Right cardiac atrium (tissue), 5 donors: ENCODE measurements around the gene TNNI3. TPM values are rescaled to one million over a fixed set of nuclear protein-coding genes. Genes with fewer than 3 reads are reported as not detected.
"Not testable (repeated sequence)": the region's sequence is repeated elsewhere in the genome, so short reads cannot be mapped to it uniquely, and the experiment has no call there.

Source experiments
- ATAC-seq, 2 donors: fragments of 200-7000 bp; cut with Tn5 transposase; one replicate each; pipeline versions ENCODE4 v1.8.0 to v1.9.1; 2020; ENCODE audit warnings: moderate library complexity in 2 of 2, mild to moderate bottlenecking in 1 of 2
- DNase-seq, 3 donors: peaks; one replicate each; pipeline ENCODE4 v3.0.0-alpha.2; 2020
- H3K27ac ChIP-seq: one replicate; pipeline ENCODE4 v1.5.1; 2013; ENCODE audit warnings: mild to moderate bottlenecking, low read length, control low read depth, moderate library complexity
- H3K27me3 ChIP-seq: one replicate; pipeline ENCODE4 v1.6.1; 2013; ENCODE audit not compliant: control insufficient read depth, insufficient read depth
- H3K4me1 ChIP-seq: one replicate; pipeline ENCODE4 v1.6.1; 2013; ENCODE audit warnings: low read length; ENCODE audit not compliant: control insufficient read depth, insufficient read depth
- H3K4me3 ChIP-seq: one replicate; pipeline ENCODE4 v1.5.1; 2013; ENCODE audit warnings: low read length, control low read depth
- H3K9me3 ChIP-seq: one replicate; pipeline ENCODE4 v1.6.1; 2013; ENCODE audit warnings: low read length; ENCODE audit not compliant: control insufficient read depth
- WGBS: extraction: QIAGEN DNeasy Blood & Tissue Kit; methylation state at CpG from one replicate; pipeline ENCODE4 v1.1.7; 2013; 5-methylcytosine and 5-hydroxymethylcytosine counted together
- intact Hi-C, 4 donors: fragments of 100-400 bp; cut with DNase I; formaldehyde crosslinking; loops; one replicate each; pipeline versions ENCODE4 v1.11.0 to v1.14.0; 2022 to 2023
- polyA plus RNA-seq: library from polyadenylated mRNA; stranded (reverse); fragments of 200-250 nt; gene quantifications from one replicate; pipeline ENCODE4 v1.2.3, GENCODE V29; 2013
- total RNA-seq, 4 donors: library from RNA; stranded (reverse); fragmentation: NEBNext Ultra II Directional; extraction: Animal tissue kit (Norgen Biotek cat#: 25700); gene quantifications; one replicate each; pipeline ENCODE4 v1.2.1, GENCODE V29; 2021
- donor health status: healthy with polysubstance abuse.
- donor health status: DM: no; HTN: yes; CAD: no.
- donor health status: DM: no; HTN: no; CAD: no.
- donor health status: DM: no; HTN: yes; CAD: no; lungs with severe emphysema.
- donor health status: DM: yes; HTN: yes; CAD: no.

Gene TNNI3
- total and polyA plus RNA-seq, 5 donors, result 1,638 to 8,501 (median 2,994) TPM

DNA sequence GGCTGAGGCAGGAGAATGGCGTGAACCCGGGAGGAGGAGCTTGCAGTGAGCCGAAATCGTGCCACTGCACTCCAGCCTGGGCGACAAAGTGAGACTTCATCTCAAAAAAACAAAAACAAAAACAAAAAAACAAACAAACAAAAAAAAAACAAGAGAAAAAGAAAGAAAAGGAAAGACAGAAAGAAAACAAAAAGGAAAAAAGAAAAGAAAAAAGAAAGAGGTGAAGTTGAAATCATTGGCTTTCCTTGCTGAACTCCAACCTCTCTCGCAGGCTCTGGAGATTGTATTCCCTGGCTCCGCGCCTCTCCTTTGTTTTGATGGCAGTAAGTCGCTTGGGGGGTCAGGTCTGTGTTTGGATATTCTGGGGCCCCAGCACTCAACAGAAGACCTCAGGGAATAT is 14.8 kb upstream of the TNNI3 start:
- H3K27ac ChIP-seq, DNase-seq, intact Hi-C loops, H3K4me3 ChIP-seq, ATAC-seq, H3K4me1 ChIP-seq, H3K27me3 ChIP-seq, H3K9me3 ChIP-seq: not testable (repeated sequence)
- WGBS, result 43% methylated on average over 9 of the region's 9 CpGs

DNA sequence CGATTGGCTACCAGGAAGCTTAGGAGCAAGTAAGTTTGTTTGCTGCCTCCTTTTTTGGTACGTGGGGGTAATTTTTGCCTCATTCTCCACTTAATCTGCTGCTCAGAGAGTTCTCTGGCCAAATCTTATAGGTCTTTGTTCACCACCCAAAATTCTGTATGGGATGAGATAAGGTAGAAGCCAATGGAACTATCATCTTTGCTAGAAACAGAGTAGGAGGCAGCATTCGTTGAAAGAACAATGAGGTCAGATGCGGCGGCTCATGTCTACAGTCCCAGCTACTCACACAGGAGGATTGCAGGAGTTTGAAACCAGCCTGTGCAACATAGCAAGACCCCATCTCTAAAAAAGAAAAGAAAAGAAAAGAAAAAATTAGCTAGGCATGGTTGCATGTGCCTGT is 13.9 kb upstream of the TNNI3 start:
- no peaks in the 10 kb centered on the region for H3K4me1 ChIP-seq
- H3K9me3 ChIP-seq, result no peaks in the 10 kb centered on the region
- intact Hi-C loops, result no loop called here
- DNase-seq, result no peak
- no peak overlapping the region for H3K27ac ChIP-seq
- no peaks in the 10 kb centered on the region for H3K27me3 ChIP-seq
- H3K4me3 ChIP-seq, result no peak overlapping the region
- 76% methylated on average over 5 of the region's 5 CpGs for WGBS
- ATAC-seq, result no peak

DNA sequence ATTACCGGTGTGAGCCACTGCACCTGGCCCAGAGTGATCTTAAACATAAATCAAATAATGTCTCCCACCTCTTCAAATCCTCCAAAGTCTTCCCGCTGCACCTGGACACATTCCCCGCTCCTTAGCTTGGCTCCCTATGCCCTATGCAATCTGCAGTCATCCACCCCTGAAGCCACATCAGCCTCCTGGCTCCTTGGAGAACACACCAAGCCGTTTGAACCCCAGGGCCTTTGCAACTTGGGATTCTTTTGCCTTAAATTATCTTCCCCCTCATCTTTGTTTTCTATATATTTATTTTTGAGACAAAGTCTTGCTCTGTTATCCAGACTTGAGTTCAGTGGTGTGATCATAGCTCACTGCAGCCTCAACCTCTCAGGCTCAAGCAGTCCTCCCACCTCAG is 11.6 kb upstream of the TNNI3 start:
- Histone ChIP-seq H3K4me1 (no peaks in the 10 kb centered on the region), H3K27me3 (no peaks in the 10 kb centered on the region), H3K9me3 (no peaks in the 10 kb centered on the region), H3K27ac (no peak overlapping the region), H3K4me3 (no peak overlapping the region)
- 70% methylated on average over 4 of the region's 4 CpGs for WGBS
- intact Hi-C loops, result no loop called here
- DNase-seq, result no peak
- ATAC-seq, result no peak

DNA sequence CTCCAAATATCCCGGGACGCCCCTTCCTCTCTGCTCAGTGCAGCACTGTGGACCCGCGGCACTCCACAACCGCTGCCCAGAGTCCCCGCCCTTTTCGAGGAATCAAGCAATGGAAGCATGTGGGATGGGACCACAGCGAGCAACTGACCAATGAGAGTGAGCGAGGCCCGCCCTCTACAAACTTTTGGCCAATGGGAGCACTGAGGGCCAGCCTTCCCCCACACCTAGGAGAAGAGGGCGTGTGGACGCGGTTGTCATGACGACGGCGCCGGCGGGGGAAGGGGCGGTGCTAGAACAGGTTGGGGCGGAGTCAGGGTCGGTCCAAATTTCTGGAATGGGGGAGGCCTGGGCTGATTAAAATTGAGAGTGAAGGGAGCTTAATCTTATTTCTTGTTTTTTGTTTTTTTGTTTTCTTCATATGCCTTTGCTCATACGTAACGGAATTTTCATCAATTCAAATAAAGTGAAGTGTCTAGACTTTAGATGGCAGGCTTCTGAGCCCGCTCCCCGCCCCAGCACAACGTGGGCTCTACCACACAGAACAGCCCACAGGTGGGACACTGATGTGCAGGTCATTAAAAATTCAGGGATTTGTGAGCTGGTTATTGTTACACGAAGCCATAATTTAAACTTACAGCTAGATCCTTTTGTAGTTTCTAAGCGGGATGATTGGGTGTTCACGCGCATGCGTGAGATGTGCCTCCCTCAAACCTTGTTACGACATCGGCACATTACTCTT is 9.2 kb upstream of the TNNI3 start, which contains the start of gene DNAAF3:
Gene DNAAF3 (minus strand): TSS at position 84 of the 739 bp plus-strand sequence. CDS start 200 bp downstream, outside the sequence.
- ATAC-seq (peak; percentile 99), DNase-seq (peak; percentile 93 to 97 (median 95))
- H3K27me3 ChIP-seq, result no peaks in the 10 kb centered on the region
- 2% methylated on average over 33 of the region's 33 CpGs for whole genome bisulfite sequencing
- intact Hi-C loops, result no loop called here
- no peaks in the 10 kb centered on the region for H3K4me1 ChIP-seq
- no peak within 1 kb of the TSS for H3K27ac ChIP-seq
- H3K9me3 ChIP-seq, result no peaks in the 10 kb centered on the region
- H3K4me3 ChIP-seq, result peak within 1 kb of the TSS; percentile 30

DNA sequence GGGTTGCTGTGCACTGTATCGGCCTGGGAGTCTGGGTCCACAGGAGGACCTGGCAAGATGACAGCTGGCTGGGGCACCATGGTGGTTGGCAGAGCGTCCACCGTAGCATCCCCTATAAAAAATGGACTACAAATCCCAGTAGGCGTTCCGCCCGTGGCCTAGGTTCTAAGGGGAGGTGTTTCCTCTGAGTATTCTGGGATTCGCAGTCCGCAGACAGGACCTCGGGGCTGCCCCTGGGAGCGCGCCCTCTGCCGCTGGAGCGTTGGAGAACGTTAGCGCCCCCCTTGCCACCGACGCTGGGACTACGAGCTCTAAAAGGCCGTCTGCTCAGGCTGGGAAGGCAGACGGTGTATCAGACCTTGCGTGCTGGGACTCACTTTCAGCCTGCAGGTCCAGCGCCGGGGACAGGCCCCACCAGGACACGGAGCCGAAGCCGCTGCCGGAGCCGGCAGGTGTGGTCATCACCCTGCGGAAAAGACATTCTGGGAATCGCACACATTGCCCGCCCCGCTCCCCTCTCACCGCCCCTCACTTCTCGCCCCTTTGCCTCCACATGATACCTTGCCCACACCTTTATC is 8.5 kb upstream of the TNNI3 start:
- Histone ChIP-seq H3K27me3 (no peaks in the 10 kb centered on the region), H3K9me3 (no peaks in the 10 kb centered on the region), H3K4me1 (no peaks in the 10 kb centered on the region), H3K4me3 (peak overlapping the region; percentile 30), H3K27ac (no peak overlapping the region)
- peak; percentile 63 to 77 for ATAC-seq
- 2% methylated on average over 34 of the region's 34 CpGs for WGBS
- DNase-seq, result peak; percentile 57 to 84 (median 76)
- intact Hi-C loops, result no loop called here

DNA sequence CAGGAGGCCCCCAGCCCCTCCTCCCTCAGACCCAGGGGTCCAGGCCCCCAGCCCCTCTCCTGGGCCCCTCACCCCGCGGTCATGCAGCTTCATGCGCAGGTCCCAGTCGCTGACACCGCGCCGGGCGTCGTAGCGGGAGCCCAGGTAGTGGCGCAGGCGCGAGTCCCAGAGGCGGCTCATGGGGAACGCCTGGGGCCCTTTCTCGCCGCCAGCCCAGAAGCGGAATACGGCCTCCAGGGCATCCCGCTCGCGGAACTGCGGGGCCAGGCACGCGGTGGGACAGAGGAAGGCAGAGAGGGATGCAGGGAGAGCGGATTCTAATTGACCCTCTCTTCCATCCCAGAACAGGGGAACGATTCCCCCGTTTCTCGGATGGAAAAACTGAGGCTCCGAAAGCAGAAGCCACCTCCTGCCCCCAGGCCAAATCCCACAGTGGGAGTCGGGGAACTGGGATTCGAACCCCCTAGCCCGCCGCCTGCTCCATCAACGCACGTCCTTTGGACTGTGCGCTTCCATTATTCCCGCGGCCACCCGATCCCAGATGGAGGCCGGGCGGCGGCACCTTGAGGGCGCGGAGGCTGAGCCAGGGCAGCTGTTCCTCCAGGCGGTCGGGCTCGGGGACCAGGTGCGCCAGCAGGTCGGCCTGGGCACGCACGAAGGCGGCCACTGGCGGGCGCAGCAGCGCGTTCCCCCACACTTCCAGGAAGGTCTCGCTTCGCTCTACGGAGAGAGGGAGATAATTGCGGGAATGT is 4.2 kb upstream of the TNNI3 start:
- 34% methylated on average over 61 of the region's 61 CpGs for WGBS
- Histone ChIP-seq H3K4me3 (no peak overlapping the region), H3K9me3 (no peaks in the 10 kb centered on the region), H3K4me1 (no peaks in the 10 kb centered on the region), H3K27me3 (no peaks in the 10 kb centered on the region), H3K27ac (no peak overlapping the region)
- no peak for ATAC-seq
- peak in 1 of 3 donors; percentile 39 for DNase-seq
- intact Hi-C loops, result no loop called here

DNA sequence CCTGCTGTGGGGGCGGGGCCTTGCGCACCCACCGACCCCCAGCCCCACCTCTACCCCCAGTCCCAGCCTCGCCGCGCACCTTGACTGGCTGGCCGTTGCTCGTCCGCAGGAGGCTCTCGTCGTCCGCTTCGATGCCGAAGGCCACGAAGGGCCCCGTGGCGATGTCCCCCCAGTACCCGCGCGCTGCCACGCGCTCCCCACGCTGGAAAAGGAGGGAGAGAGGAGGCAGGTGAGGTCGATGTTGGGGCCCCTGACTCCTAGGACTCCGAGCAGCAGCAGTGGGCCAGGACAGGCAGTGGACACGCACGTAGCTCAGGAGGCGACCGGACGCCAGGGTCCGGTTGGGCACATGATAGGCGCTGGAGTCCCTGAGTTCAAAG is 3.4 kb upstream of the TNNI3 start:
- no peak overlapping the region for H3K27ac ChIP-seq
- no peak overlapping the region for H3K4me3 ChIP-seq
- ATAC-seq, result no peak
- peak in 1 of 3 donors; percentile 40 for DNase-seq
- WGBS, result 17% methylated on average over 32 of the region's 32 CpGs
- H3K9me3 ChIP-seq, result no peaks in the 10 kb centered on the region
- H3K27me3 ChIP-seq, result no peaks in the 10 kb centered on the region
- H3K4me1 ChIP-seq, result no peaks in the 10 kb centered on the region
- intact Hi-C loops, result no loop called here

DNA sequence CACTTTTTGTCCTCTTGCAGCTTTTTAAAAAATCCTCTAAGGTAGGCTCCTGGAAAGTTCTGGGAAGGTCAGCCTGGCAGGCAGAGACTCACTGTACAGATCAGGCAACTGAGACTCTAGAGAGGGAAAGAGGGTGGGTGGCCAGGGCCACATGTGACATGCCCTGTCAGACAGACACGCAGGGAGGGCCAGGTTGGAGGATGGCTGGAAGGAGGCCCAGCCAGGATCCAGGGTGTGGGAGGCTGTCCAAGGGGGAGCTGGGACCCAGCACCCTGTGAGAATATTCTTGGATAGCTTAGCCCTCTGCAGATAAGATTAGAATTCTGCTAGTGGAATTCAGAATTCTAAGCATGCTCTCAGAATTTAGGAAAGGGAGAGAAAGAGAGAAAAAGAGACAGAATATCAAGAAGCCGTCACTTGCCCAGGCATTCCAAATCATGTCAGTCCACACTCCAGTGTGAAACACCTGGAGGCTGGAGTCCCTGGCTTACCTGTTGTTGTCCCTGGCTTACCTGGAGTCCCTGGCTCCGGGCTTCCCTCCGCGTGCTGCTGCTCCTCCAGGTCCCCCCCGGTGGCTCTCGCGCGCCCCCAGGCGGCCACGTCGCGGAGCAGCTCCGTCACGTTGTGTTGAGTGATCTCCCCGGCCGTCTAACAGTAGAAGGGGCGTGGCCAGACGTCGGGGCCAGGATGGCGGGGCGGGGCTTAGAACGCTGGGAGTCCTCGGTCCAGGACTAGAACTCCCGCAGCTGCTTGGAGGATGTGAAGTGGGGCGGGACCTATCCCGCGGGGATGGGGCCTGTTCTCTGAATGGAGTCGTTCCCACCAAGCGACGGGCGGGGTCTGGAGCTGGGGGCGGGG is 2.8 kb upstream of the TNNI3 start:
- WGBS, result 1% methylated on average over 33 of the region's 33 CpGs
- intact Hi-C loops, result no loop called here
- DNase-seq (peak; percentile 85 to 95 (median 92)), ATAC-seq (peak; percentile 53 to 56)
- H3K27me3 ChIP-seq, result no peaks in the 10 kb centered on the region
- no peaks in the 10 kb centered on the region for H3K4me1 ChIP-seq
- peak overlapping the region; percentile 6 for H3K4me3 ChIP-seq
- H3K27ac ChIP-seq, result peak overlapping the region; percentile 63
- H3K9me3 ChIP-seq, result no peaks in the 10 kb centered on the region

DNA sequence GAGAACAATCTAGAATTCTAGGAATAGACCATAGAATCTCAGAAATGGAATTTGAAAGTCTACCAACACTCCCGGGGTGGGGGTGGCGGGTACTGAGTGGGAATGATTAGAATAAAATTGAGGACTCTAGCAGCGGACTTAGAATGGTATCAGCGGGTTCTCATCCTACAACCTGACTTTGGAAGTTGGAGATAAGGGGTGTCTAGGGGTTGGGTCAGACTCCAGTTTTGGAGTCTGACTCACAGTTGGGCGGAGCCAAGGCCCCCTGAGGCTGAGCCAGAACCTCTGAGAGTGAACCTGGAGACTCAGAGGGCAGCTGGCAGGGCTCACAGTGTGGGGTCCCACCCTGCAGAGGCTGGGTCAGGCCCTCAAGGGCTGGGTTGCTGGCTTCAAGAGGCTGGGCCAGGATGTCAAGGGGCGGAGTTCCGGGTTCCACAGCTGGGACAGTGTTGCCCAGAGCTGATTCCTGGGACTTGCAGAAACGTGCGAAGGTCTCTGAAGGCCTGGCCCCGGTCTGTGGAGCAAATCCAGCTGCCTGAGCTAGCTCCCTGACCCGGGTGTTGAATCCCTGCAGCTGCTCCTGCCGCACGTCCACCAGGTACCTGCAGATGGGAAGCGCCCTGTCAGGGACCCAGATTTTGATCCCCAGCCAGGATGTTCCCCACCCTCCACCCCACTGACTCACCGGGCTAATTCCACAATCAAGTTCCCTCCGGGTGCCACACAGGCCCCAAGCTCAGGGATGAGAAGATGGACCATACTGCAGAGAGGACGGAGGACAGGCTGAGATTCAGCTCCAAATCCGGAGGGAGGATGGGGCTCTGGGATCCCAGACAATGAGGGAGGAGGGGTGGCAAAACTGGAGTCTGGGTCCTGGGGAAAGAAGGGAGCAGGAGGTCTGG is 1.6 kb upstream of the TNNI3 start:
- Histone ChIP-seq H3K27me3 (no peaks in the 10 kb centered on the region), H3K9me3 (no peaks in the 10 kb centered on the region), H3K27ac (peak overlapping the region; percentile 98), H3K4me1 (no peaks in the 10 kb centered on the region), H3K4me3 (peak overlapping the region; percentile 6)
- WGBS, result 29% methylated on average over 18 of the region's 18 CpGs
- intact Hi-C loops, result no loop called here
- ATAC-seq, result peak; percentile 70 to 85
- DNase-seq, result peak; percentile 84 to 91 (median 88)

DNA sequence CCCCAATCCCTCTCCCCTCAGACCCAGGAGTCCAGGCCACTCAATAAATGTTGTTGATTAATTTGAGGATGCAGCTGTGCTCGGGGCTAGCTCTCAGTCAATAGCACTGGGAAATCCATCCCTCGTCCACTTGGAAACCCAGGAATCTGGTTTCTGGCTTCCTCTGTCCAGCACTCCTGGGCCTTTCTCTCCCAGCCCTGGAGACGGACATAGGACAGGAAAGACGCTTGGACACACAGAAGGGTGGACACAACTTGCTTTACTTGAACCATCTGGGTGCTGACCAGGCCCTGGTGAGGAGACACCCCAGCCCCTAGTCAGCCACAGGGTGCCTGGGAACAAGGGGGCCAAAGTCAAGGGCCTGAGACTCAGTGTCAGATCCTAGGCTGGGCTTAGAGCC is 891 bp upstream of the TNNI3 start:
- no peak overlapping the region for H3K4me3 ChIP-seq
- WGBS, result 33% methylated on average over 4 of the region's 4 CpGs
- intact Hi-C loops, result no loop called here
- no peaks in the 10 kb centered on the region for H3K9me3 ChIP-seq
- H3K4me1 ChIP-seq, result no peaks in the 10 kb centered on the region
- H3K27ac ChIP-seq, result peak overlapping the region; percentile 98
- H3K27me3 ChIP-seq, result no peaks in the 10 kb centered on the region
- DNase-seq (peak in 1 of 3 donors; percentile 27), ATAC-seq (no peak)
